SU-DHL-6 (cell line): ENCODE data around the gene DTNBP1.

Experiments
- H2AFZ ChIP-seq: fragments of 200-600 bp; sonication (generic); 2 replicates; pipeline ENCODE4 v1.6.1; 2014; ENCODE audit warnings: low read depth, mild to moderate bottlenecking, moderate library complexity, mixed read lengths, antibody characterized with exemption, low read length; ENCODE audit not compliant: severe bottlenecking
- H3F3A ChIP-seq: fragments of 200-600 bp; shearing (Covaris generic); 2 replicates; pipeline ENCODE4 v1.6.0; 2016; ENCODE audit warnings: antibody characterized with exemption, mild to moderate bottlenecking; ENCODE audit not compliant: insufficient read depth
- H3K27ac ChIP-seq: fragments of 200-600 bp; sonication (generic); 2 replicates; pipeline ENCODE4 v1.5.1; 2016; ENCODE audit warnings: low read depth, mild to moderate bottlenecking, low read length, moderate library complexity, mixed read lengths
- H3K27me3 ChIP-seq: fragments of 200-600 bp; sonication (generic), shearing (Covaris generic); 2 replicates; pipeline ENCODE4 v1.6.0; 2014; ENCODE audit warnings: mild to moderate bottlenecking, low read length
- H3K36me3 ChIP-seq: fragments of 200-600 bp; sonication (generic); 2 replicates; pipeline ENCODE4 v1.6.1; 2014; ENCODE audit warnings: mild to moderate bottlenecking, low read length, mixed read lengths
- H3K4me2 ChIP-seq: fragments of 300-600, 200-600 bp; shearing (Covaris generic), sonication (generic); 2 replicates; pipeline ENCODE4 v1.6.0; 2014; ENCODE audit warnings: low read length, low read depth, mild to moderate bottlenecking; ENCODE audit not compliant: poor library complexity, severe bottlenecking
- H3K4me3 ChIP-seq: fragments of 200-600 bp; sonication (generic); 2 replicates; pipeline ENCODE4 v1.5.1; 2014; ENCODE audit warnings: antibody characterized with exemption, low read length, mild to moderate bottlenecking, mixed read lengths; ENCODE audit not compliant: insufficient read depth, poor library complexity, severe bottlenecking
- H3K79me2 ChIP-seq: fragments of 200-600 bp; sonication (generic); 2 replicates; pipeline ENCODE4 v1.6.1; 2014; ENCODE audit warnings: mild to moderate bottlenecking, low read length, moderate library complexity; ENCODE audit not compliant: insufficient read depth
- H3K9ac ChIP-seq: fragments of 200-600 bp; sonication (generic); 2 replicates; pipeline ENCODE4 v1.7.0; 2014; ENCODE audit warnings: mild to moderate bottlenecking, low read length
- H3K9me2 ChIP-seq: fragments of 200-600 bp; sonication (generic); replicated peaks from 2 replicates; pipeline ENCODE4 v1.6.1; 2014; ENCODE audit warnings: low read length; ENCODE audit not compliant: insufficient read depth
- H3K9me3 ChIP-seq: fragments of 200-600 bp; sonication (generic); 2 replicates; pipeline ENCODE4 v1.6.1; 2014; ENCODE audit warnings: low read length, mixed read lengths; ENCODE audit not compliant: insufficient read depth
- H4K20me1 ChIP-seq: fragments of 200-600 bp; sonication (generic); 2 replicates; pipeline ENCODE4 v1.6.1; 2014; ENCODE audit warnings: low read depth, mild to moderate bottlenecking, antibody characterized with exemption, low read length, moderate library complexity, mixed read lengths
- CTCF ChIP-seq: fragments of 200-600 bp; sonication (generic); IDR thresholded peaks from one replicate; pipeline ENCODE4 v1.5.1; 2017; ENCODE audit warnings: antibody characterized with exemption, mild to moderate bottlenecking, low read length, moderate library complexity; ENCODE audit not compliant: insufficient read depth, poor library complexity, severe bottlenecking
- EZH2phosphoT487 ChIP-seq: fragments of 200-600 bp; sonication (generic), shearing (Covaris generic); conservative IDR thresholded peaks from 2 replicates; pipeline ENCODE4 v1.6.1; 2018; ENCODE audit warnings: mild to moderate bottlenecking, antibody characterized with exemption, low read length, moderate library complexity, mixed read lengths

The DTNBP1 gene

DNA sequence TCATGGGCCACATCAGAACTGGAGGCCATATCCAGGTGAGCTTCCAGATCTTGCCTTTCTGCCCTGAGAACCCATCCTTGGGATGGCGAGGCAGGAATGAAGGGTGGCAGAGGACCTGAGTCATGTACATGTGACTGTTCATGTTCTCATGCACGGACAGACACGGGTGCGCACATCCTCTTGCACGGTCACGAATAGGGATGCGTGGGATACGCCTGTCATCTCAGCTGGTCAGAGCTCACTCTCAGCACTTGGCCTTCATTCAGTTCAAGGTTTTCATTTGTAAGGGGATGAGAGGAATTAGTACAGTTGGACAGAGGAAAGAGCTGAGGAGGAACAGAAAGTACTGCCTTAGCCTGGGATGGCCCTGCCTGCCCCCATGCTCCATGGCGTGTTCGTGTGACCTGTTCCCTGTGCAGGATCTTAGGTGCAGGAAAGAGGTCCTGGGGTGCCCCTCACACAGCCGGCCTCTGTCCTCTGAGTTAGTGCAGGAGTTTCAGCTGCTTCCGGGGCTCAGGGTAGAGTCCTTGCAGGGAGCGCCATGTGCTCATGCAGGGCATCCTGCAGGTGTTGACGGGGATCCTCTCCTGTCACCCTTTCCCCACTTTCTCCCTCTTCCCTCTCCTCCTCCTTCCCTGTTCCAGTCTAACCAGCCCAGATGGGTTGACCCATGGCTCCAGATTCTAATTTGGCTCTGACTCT is 173.4 kb downstream of the DTNBP1 start:
- H3K9me3 ChIP-seq, result no peaks in the 10 kb centered on the region
- H3K9ac ChIP-seq, result no peak overlapping the region
- H3K9me2 ChIP-seq, result no peaks in the 10 kb centered on the region
- no peak overlapping the region for H3K4me2 ChIP-seq
- H3K36me3 ChIP-seq, result no peaks in the 10 kb centered on the region
- TF ChIP-seq EZH2phosphoT487, result no peak
- no peak for TF ChIP-seq CTCF
- no peak overlapping the region for H3K27ac ChIP-seq
- H3F3A ChIP-seq, result no peaks in the 10 kb centered on the region
- no peak overlapping the region for H3K4me3 ChIP-seq
- H3K79me2 ChIP-seq, result no peaks in the 10 kb centered on the region
- no peak overlapping the region for H2AFZ ChIP-seq
- no peaks in the 10 kb centered on the region for H3K27me3 ChIP-seq
- H4K20me1 ChIP-seq, result no peaks in the 10 kb centered on the region

- no peak overlapping the region for H2AFZ ChIP-seq
- no peak overlapping the region for H3K9ac ChIP-seq
- H3K27me3 ChIP-seq, result no peaks in the 10 kb centered on the region
- H3K27ac ChIP-seq, result no peak overlapping the region
- no peaks in the 10 kb centered on the region for H3K9me3 ChIP-seq
- H3F3A ChIP-seq, result no peaks in the 10 kb centered on the region
- H4K20me1 ChIP-seq, result no peaks in the 10 kb centered on the region
- H3K79me2 ChIP-seq, result no peaks in the 10 kb centered on the region
- no peaks in the 10 kb centered on the region for H3K9me2 ChIP-seq
- no peak overlapping the region for H3K4me2 ChIP-seq
- TF ChIP-seq CTCF (no peak), EZH2phosphoT487 (no peak)
- no peaks in the 10 kb centered on the region for H3K36me3 ChIP-seq
- no peak overlapping the region for H3K4me3 ChIP-seq
Observed at GRCh38 chr6:15487262-15487661, 175.6 kb downstream of the DTNBP1 start.

DNA sequence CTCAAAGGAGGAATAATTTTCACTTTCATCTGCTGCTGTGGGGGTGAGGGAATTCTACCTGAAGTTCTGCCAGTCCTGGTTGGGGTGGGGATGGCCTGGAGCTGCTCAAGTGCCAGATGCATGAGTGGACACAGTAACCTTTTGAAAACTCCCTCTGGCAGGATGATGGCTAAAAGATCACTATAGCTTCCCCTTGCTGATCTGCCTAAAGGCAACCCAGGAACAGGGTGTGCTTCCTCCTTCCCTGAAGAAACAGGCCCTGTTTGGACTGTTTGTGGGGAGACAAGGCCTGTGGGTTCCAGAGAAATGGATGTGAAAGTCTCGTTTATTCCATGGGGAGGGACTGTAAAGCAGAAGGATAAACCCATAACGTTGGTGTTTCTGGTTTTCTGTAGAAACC is 176.9 kb downstream of the DTNBP1 start:
- no peaks in the 10 kb centered on the region for H3K36me3 ChIP-seq
- no peak overlapping the region for H3K27ac ChIP-seq
- no peak for TF ChIP-seq EZH2phosphoT487
- no peak for TF ChIP-seq CTCF
- H4K20me1 ChIP-seq, result peaks cover 6% of the 10 kb centered on the region; the same call in 1 of the 2 replicates
- H3K9me3 ChIP-seq, result no peaks in the 10 kb centered on the region
- no peaks in the 10 kb centered on the region for H3F3A ChIP-seq
- no peak overlapping the region for H3K4me3 ChIP-seq
- no peaks in the 10 kb centered on the region for H3K27me3 ChIP-seq
- H3K9ac ChIP-seq, result no peak overlapping the region
- H3K4me2 ChIP-seq, result no peak overlapping the region
- no peaks in the 10 kb centered on the region for H3K79me2 ChIP-seq
- no peaks in the 10 kb centered on the region for H3K9me2 ChIP-seq
- no peak overlapping the region for H2AFZ ChIP-seq
